ENCODE measurements around the gene DRAXIN.
A peak's percentile ranks its signal among the peaks of the same experiment; 100 is the strongest.

Gene DRAXIN

GRCh38 chr1:11738783-11739182 lies 47.3 kb downstream of the DRAXIN start:
- DNase-seq (ENCODE audit: low spot score) = no peak

- DNase-seq (ENCODE audit: low spot score) = no peak
These were observed 49.0 kb downstream of the DRAXIN start for GRCh38 chr1:11740258-11741192.

DNA sequence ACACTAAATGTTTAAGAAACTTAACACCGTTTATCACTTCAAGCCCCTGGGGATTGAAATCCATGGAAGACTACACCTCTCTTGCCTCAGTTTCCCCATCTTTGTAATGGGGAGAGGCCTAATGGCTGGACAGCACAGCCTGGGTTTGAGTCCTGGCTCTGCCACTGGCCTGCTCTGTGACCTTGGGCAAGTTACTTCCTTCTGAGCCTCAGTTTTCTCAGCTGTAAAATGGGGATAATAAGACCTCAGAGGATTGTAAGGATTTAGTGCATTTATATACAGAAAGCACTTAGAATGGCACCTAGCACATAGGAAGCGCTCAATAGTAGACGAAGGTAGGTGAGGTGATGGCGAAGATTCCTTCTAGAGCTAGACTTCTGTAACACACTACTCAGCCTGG lies 50.0 kb downstream of the DRAXIN start:
- no peak for DNase-seq (ENCODE audit: low spot score)

- DNase-seq (ENCODE audit: low spot score) = no peak
These were observed 50.5 kb downstream of the DRAXIN start for GRCh38 chr1:11741919-11742558.

GRCh38 chr1:11744287-11744686 lies 52.8 kb downstream of the DRAXIN start:
- DNase-seq (ENCODE audit: low spot score) = no peak

DNA sequence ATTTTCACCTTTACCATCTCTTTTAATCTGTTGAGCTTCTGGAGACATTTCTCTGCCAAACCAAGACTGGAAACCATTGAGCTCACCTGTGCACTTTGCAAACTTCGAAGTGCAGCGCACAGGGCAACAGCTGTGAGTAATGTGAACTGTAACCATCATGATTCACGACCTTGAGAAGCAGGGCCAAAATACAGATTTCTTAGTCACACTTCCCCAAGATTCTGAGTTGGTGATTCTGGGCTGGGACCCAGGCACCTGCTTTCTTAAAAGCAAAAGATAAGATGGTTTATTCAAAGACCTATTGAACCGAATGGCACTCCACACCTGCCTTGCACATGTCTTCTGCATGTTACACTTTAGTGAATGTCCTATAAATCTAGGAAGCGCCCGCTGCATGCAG lies 54.6 kb downstream of the DRAXIN start:
- no peak for DNase-seq (ENCODE audit: low spot score)

GRCh38 chr1:11746795-11747487 lies 55.4 kb downstream of the DRAXIN start:
- DNase-seq (ENCODE audit: low spot score) = no peak

GRCh38 chr1:11748294-11749202 lies 57.0 kb downstream of the DRAXIN start:
- DNase-seq (ENCODE audit: low spot score) = no peak

- DNase-seq (ENCODE audit: low spot score) = peak; percentile 51
These were observed 57.7 kb downstream of the DRAXIN start for GRCh38 chr1:11749203-11749689.

DNA sequence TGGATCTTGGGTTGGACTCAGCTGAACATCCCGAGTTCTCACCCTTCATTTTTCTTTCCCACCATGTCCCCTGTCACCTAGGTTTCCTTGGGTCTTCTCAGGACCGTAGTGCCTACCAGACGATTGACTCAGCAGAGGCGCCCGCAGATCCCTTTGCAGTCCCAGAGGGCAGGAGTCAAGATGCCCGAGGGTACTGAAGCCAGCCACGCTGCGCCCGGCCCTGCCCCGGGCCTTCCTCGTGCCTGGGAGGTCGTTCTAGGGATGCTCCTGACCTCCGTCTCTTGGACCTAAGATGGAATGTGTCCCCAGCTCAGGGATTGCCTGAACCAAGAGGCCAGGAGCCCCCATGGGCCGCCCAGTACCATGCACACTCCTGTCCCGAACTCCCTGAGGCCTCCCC lies 58.5 kb downstream of the DRAXIN start:
- DNase-seq (ENCODE audit: low spot score) = no peak

DNA sequence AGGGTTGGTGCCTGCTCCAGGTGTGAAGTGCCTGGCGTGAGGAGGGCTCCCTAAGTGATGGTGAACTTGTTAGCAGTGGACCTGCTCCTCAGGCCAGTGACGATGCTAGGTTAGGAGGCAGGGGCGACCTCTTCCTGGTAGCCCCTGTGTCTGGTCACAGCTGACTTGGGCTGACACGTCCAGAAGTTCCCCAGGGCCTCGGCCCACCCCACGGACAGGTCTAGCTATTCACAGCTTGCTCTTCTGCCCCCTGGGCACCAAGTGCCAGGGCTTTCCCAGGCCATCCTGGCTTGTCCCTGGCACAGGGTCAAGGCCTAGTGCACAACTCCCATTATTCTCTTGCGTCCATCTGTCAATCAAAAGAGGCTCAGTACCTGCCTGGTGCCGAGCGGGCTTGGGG lies 59.6 kb downstream of the DRAXIN start:
- no peak for DNase-seq (ENCODE audit: low spot score)

- no peak for DNase-seq (ENCODE audit: low spot score)
These were observed 61.0 kb downstream of the DRAXIN start for GRCh38 chr1:11752359-11753088.

DNA sequence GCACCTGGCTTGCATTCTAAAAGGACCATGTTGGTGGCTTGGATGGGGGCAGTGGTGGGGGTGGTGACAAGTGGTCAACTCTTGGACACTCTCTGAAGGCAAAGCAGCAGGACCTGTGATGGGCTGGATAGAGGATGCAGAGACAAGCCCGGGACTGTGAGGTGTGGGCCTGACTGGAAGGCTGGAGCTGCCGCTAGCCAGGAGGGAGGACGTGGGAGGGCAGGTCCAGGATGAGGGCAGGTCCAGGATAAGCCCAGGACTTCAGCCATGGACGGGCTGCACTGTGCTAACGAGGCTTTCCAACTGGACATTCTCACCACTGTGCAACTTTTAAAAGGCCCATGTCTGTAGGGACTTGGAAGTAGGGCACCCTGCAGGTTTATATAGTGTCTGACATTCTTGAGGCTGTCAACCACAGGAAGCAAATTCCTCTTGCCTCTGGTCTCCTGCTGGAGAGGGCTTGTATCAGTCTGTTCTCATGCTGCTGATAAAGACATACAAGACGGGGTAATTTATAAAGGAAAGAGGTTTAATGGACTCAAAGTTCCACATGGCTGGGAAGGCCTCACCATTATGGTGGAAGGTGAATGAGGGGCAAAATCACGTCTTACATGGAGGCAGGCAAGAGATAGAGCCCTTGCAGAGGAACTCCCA lies 62.2 kb downstream of the DRAXIN start:
- no peak for DNase-seq (ENCODE audit: low spot score)

- no peak for DNase-seq (ENCODE audit: low spot score)
These were observed 65.5 kb downstream of the DRAXIN start for GRCh38 chr1:11757047-11757446.

DNA sequence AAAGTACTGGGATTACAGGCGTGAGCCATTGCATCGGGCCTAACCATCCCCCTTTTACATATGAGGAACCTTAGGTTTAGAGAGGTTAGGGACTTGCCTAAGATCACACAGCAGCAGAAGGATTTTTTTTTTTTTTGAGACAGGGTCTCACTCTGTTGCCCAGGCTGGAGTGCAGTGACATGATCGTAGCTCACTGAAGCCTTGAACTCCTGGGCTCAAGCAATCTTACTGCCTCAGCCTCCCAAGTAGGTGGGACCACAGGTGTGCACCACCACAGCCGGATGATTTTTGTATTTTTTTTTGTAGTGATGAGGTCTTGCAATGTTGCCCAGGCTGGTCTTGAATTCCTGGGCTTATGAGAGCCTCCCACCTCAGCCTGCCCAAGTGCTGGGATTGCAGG lies 68.3 kb downstream of the DRAXIN start:
- DNase-seq (ENCODE audit: low spot score) = no peak

GRCh38 chr1:11761285-11761684 lies 69.8 kb downstream of the DRAXIN start:
- no peak for DNase-seq (ENCODE audit: low spot score)

DNA sequence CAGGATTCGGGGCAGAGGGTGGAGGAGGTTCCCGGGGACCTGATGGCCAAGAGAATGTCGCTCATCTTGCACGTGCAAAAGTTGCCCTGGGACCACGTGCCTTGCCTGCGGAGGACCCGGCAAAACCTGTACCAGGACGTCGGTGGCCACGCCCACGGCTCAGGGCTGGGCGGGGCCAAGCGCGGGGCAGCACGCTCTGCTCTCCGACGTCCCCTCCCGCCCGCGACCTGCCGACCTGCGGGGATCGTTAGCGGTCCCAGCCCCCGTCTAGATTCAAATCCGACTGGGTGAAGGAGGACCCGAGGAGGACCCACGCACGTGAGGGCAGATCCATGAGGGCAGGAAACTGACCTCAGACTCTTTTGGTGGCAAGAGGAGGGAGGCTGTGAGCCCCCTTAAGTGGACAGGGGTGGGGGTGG lies 70.5 kb downstream of the DRAXIN start, which contains the start of gene C1orf167:
Gene C1orf167 (plus strand): TSS at position 206 of the 419 bp plus-strand sequence. CDS start 2,208 bp downstream, outside the sequence.
- DNase-seq (ENCODE audit: low spot score) = no peak

- no peak for DNase-seq (ENCODE audit: low spot score)
These were observed 72.6 kb downstream of the DRAXIN start for GRCh38 chr1:11764115-11764514.

DNA sequence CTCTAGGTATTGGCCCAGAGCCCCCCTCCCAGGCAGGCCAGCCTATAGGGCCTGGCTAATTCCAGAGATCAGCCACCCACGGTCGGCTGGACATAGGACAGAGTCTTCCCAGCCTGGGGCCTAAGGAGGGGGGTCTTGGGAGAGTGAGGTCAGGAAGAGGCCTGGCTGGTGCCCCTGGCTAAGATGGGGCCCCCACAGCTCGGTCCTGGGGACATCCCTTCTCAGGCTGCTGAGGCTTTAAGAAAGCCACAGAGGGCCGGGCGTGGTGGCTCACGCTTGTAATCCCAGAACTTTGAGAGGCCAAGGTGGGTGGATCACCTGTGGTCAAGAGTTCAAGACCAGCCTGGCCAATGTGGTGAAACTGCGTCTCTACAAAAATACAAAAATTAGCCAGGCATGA lies 73.0 kb downstream of the DRAXIN start:
- DNase-seq (ENCODE audit: low spot score) = no peak

Data from GM03348 (cell line).